DMS 273 (cell line): ENCODE measurements around the gene CCR5AS.
A peak's percentile ranks its signal among the peaks of the same experiment; 100 is the strongest.
"Not testable (repeated sequence)": the region's sequence is repeated elsewhere in the genome, so short reads cannot be mapped to it uniquely, and the experiment has no call there.

ENCODE experiments used
- DNase-seq: peaks from one replicate; lab custom pipeline; 2025; ENCODE audit not compliant: unreplicated experiment; lab: John Stamatoyannopoulos, UW

The CCR5AS gene

DNA sequence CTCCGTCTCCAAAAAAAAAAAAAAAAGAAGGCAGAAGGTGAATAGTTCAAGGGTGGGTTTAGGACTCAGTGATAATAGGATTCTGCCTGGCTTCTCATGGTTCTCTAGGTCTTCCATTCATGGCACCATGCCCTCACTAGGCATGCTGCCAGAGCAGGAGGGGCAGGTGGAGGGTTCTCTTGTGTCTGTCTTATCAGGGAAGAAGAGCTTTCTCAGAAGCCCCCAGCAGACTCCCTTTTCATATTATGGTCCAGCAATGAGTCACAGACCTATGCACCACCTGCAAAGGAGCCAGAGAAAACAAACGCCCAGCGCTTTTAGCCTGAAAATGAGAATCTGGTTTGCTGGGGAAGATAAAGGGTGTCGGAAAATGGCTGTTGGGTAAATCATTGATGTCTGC is 50.0 kb downstream of the CCR5AS start:
- DNase-seq: peak; percentile 3

DNA sequence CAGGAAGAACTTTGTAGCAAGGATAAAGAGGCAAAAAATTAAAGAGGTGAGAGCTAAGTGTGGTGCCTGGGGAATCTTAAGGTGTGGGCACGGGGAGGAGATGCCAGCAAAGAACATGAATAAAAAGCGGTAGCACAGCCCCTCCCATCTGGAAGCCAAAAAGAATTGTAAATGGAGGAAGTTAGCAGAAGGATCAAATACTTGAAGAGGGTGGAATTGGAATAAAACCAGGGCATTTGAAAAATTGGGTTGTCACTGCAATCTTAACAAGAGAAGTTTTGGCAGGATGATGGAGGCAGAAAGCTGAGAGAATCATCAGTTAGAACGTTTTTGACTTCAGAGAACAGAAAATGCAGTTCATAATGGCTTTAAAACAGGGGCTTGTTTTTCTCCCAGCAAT is 50.6 kb downstream of the CCR5AS start:
- no peak for DNase-seq

DNA sequence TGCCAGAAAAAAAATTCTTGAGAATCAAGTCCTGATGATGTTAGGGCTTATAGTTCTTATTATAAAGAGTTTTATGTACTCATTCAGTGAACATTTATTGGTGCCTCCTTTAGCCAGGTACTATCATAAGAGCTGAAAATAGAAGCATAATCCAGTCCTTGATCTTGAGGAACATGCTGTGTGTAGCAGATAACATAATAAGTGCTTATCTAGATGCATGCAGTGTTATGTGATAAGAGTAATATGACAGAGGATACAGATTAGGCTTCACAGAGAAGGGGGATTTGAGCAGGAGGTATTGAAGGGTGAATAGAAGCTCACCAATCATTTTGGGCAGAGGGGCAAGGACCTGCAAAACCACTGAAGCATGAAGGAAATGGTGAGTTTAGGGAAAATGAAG is 51.9 kb downstream of the CCR5AS start:
- no peak for DNase-seq

DNA sequence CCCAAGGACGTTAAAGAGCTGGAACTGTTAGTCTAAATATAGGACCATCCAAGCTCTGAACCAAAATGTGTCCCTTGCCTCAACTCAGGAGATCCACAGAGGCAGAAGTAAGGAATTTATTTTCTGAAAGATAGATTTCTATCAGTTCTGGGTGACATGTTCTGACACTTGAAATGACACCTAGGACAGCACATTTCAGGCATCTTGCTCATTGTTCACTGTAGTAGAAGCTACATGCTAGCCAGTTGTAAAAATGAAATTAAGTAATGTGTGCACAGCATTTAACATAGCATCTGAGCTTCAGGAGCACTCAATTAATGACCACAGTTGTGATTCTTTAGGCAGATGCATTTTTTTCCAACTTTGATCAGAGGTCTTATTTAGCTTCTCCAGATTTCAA is 52.4 kb downstream of the CCR5AS start:
- no peak for DNase-seq

DNA sequence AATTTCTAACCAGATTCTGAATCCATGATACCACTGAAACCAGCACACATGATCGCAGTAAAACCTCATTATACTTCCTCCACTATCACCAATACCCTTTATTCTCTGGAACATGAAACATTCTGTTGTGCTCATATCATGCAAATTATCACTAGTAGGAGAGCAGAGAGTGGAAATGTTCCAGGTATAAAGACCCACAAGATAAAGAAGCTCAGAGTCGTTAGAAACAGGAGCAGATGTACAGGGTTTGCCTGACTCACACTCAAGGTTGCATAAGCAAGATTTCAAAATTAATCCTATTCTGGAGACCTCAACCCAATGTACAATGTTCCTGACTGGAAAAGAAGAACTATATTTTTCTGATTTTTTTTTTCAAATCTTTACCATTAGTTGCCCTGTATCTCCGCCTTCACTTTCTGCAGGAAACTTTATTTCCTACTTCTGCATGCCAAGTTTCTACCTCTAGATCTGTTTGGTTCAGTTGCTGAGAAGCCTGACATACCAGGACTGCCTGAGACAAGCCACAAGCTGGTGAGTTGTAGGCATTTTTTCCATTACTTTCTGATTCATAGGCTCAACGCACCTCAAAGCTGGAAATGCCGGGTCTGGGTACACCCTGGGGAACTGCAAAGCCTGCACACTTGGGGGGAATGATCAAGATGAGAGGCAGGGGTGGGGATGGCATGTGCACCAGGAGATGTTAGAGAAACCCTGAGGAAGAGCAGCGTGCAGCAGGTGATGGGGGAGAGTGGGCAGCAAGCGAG is 53.0 kb downstream of the CCR5AS start, which contains the start of gene CCR2:
CCR2 (plus strand) TSS at position 465 of the 764 bp plus-strand sequence. CDS start 3,417 bp downstream, outside the sequence.
- DNase-seq: no peak

DNA sequence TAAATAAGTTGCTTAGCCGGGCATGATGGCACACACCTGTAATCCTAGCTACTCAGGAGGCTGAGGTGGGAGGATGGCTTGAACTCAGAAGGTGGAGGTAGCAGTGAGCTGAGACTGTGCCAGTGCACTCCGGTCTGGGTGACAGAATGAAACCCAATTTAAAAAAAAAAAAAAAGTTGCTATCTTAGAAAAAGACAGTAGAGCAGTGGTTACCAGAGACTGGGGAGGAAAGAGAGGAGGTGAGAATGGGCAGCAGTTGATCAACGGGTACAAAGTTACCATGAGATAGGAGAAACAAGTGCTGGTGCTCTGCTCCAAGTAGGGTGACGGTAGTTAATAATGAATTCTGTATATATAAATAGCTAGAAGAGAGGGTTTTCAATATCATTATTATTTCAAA is 53.8 kb downstream of the CCR5AS start:
- DNase-seq: no peak

DNA sequence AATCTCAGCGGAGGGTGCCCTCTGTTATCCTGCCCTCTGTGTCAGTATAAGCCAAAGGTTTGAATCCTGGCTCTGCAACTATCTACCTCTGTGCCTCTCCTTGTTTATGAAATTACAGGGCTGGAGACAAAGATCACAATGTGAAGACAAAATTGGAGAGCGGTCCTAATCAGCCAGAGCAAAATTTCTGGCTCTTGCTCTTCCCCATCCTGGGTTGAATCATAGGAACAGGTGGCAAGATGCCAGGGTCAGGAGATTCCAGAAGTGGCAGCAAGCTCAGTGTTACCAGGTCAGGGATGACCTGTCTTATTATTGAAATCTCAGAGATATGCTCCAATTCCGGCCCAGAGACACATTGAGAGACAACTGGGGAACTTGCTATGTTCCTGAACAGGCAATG is 55.2 kb downstream of the CCR5AS start:
- DNase-seq: no peak

DNA sequence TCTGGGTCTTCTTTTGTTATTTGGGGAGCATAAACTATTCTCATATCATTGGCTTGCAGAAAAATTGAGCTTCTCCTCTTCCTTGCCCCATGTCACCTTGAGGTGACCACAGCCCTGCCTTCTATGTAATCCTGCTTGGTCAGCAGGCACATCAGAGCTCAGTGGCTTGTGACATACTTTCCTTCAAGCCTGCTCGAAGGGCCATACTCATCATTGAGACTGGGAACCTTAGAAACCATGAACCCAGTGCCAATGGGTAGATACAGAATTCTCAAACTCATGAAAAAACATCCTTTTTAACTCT is 56.7 kb downstream of the CCR5AS start:
- no peak for DNase-seq

DNA sequence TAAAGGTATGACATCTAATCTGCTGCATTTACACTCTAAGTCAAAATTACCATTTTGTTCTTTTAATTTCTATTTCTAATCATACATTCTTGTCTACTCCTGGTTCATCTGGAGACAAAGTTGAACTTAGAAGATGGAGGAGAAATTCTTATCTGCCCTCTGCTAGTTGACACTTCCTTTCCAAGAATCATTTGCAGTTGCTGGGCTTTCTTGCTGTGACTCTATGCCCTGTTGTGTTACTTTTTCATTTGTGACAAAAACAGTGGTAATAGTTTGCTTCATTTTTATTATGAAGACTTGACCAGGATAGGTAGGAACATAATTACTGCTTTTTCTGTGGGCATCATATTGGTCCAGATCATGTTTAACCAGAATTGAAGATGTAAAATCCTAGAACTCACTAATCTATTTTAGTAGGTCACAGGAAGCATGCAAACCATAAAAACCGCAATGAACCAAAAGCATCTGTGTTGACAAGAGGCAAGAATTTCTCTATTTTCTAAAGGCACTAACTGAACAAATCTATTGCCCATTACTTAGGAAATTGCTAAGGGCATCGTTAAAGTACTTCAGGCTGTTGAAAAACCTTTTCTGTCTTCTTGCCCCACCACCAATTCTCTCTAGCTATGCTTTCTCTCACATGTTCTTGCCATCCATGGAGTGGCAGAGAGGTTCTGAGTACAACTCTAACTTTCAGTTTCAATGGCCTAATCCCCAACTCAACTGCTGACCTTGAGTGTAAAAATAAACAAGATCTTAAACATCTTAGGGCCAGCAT is 57.2 kb downstream of the CCR5AS start:
- DNase-seq: no peak

DNA sequence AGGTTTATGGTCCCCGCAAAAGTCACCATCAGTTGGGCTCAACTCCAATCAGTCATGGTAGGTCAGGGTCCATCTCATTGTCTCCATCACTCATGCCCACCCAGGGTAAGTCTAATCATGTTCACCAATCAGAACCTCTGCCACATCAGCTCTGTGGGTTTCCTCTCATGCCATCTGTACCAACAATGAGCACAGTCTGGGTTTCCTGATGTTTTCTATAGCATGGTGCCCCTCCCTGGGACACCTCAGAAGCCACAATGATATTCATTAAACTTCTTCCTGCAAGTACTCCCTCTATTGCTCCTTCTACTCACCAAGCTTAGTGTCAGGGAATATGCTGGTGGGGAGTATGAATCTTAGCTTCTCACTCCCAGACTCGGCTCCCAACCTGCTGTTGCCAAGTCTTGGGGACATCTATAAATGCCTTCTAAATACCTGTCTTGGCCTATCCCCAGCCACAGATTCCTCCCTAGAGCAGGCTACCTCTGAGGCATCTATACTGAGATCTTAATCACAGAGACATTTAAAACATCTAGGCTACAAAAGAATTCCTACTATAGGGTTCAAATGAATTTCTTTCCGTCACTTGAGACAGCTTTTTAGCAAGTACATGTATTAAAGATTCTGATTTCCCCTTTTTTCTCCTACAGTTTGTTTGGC is 57.9 kb downstream of the CCR5AS start:
- no peak for DNase-seq

DNA sequence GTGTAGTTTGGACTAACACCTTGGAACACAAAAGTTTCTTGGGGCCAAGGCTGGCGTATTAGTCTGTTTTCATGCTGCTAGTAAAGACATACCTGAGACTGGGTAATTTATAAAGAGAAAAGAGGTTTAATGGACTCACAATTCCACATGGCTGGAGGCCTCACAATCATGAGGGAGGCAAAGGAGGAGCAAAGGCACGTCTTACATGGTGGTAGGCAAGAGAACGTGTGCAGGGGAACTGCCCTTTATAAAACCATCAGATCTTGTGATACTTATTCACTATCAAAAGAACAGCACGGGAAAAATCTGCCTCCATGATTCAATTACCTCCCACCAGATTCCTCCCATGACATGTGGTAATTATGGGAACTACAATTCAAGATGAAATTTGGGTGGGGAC is 62.4 kb downstream of the CCR5AS start:
- DNase-seq: no peak

DNA sequence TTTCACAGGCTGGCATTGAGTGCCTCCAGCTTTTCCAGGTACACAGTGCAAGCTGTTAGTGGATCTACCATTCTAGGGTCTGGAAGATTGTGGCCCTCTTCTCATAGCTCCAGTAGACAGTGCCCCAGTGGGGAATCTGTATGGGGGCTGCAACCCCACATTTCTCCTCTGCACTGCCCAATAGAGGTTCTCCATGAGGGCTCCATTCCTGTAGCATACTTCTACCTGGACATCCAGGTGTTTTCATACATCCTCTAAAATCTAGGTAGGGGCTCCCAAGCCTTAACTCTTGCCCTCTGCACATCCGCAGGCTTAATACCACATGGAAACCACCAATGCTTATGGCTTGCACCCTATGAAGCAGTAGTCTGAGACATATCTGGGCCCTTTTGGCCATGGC is 68.0 kb downstream of the CCR5AS start:
- no peak for DNase-seq

DNA sequence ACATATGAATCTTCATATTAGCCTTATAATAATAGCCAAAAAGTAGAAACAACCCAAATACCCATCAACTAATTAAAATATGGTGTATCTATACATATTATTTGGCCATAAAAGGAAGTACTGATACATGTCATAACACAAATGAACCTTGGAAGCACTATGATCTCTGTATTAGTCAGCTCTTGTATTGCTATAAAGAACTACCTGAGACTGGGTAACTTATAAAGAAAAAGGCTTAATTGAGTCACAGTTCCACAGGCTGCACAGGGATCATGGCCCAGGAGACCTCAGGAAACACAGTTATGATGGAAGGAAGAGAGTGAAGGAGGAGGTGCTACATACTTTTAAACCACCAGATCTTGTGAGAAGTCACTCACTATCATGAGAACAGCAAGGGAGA is 69.0 kb downstream of the CCR5AS start:
- DNase-seq: no peak

DNA sequence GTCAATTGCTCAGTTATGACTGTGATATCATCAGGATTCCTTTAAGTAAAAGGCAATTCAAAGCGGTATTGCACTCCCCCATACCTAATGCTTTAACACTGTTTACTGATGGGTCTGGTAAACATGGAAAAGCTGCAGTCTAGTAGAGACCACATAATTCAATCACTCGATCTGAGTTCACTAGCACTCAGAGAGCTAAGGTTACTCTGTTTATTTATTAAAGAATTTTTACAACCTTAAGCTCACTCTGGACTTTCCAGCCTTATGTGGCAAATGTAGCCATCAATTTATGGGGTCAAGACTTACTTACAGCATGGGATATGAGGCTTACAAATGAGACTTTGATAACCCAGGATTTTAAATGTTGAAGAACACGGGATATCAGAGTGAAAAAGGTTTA is 71.3 kb downstream of the CCR5AS start:
- DNase-seq: no peak

DNA sequence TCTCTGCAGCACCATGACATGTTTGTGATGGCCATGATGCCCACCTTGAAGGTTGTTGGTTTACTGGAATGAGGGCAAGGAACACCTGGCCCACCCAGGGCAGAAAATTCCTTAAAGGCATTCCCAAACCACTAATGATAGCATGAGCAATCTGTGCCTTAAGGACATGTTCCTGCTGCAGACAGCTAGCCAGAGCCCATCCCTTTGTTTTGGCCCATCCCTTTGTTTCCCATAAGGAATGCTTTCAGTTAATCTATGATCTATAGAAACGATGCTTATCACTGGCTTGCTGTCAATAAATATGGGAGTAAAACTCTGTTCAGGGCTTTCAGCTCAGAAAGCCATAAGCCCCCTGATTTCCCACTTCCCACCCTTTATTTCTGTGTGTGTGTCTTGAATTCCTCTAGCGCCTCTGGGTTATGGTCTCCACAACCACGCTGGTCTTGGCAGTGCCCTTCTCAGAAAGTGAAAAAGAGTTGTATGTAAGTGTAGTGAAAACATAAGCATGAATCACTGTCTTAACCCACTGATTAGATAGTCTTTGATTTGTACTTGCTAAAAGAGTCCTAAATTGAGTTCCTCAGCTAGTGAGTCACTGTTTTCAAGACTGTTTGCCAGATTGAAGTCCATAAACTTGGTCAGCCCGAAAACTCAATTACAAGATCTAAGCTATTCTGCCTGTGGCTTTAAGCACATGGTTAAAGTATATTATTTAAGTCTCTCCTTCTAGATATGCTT is 72.0 kb downstream of the CCR5AS start:
- DNase-seq: no peak

DNA sequence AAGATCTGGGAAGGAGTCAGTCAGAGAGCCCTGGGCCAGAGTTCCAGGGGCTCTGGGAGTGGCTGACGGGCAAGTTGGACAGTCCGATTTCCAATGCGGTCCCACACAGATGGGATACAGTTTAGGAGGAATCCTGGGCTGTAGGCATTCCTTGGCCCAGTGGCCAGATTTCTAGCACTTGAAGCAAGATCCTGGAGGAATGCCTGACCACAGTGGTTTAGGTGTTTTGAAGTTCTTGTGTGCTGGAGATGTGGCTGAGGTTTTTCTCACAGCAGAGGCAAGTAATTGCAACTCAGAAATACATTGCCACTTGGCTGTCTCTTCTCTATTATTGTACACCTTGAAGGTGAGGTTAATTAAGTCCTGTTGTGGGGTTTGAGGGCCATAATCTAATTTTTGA is 76.2 kb downstream of the CCR5AS start:
- not testable (repeated sequence) for DNase-seq

DNA sequence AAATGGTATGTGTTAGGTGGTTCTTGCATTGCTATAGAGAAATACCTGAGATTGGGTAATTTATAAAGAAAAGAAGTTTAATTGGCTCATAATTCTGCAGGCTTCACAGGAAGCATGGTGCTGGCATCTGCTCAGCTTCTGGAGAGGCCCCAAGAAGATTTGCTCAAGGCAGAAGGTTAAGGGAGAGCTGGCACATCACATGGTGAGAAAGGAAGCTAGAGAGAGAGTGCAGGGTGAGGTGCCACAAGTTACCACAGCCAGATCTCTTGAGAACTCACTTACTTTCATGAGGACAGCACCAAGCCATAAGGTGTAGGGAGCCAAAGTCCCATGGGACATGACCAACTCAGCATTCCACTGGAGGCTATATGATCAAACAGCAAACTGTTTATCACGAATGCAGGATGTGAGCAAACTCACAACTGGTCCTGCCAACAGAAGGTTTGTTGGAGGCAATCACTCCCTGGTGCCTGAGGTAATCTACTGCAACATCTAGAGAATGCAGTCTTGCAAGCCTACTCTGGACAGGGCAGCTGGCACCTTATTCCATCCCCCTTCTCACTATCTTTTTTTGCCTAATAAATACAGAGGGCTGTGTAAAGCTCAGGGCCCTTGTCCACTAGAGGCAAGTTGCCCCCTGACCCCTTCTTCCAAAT is 81.1 kb downstream of the CCR5AS start:
- no peak for DNase-seq

DNA sequence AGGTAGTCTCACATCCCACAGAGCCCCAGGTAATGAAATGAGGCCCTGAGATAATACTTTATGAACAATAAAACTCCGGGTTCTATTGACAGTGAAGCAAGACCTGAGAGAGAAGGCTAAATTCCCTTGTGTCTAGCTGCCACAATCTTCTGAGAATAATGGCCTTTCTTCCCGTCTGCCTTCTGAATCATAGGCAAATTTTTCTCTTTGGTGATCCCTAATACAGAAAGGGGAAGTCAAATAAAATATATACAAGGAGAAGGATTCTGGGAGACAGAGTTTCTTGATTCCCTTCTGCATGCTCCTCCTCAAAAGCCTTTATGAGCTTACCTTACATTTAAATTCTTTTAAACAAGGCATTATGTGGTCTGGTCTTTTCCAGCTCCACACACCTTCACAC is 82.8 kb downstream of the CCR5AS start:
- no peak for DNase-seq

DNA sequence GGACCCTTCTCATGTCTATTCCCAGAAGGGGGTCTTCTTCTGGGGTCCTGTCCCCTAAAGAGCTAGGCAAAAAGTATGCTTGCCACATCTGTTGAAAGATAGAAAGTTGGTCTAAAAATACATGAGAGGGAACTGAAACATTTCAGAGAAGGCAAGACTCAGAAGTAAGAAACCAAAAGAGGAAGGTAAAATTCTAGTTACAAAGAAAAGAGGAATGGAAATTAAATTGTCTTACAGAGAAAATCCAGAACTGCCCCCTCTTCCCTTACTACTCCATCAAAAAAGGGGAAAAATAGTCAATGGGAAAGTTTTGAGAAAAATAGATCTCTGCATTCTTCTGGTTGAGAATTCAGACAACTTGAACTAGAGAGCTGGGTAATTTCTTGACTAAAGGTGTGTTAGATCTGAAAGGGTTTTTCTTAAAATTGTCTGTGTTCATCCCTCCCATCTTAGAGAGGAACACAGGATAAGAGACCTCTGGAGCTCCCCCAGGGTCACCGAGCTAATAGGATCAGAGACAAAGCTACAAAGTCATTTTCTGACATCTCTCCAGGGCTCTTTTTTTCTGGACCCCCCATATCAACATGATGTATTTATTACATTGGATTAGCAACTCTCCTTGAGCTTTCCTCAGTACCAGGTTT is 85.3 kb downstream of the CCR5AS start:
- no peak for DNase-seq

DNA sequence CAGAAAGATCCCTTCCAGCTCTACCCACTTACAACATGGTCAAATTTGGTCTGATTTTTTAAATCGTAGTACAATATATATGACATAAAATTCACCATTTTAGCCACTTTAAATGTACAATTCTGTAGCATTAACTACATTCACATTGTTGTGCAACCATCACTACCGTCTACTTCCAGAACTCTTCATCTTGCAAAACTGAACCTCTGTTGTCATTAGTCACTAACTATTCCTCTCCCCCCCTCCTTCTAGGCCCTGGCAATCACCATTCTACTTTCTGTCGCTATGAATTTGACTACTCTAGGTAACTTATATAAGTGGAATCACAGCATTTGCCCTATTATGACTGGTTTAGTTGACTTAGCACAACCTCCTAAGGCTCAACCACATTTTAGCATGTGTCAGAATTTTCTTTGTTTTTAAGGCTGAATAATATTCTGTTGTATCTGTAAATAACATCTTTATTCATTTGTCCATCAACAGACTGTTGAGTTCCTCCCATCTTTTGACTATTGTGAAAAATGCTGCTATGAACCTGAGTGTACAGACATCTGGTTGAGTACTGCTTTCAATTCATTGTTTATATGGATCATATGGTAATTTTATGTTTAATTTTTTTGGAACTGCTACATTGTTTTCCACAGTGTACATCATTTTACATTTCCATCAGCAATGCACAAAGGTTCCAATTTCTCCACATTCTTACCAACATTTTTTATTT is 88.5 kb downstream of the CCR5AS start:
- no peak for DNase-seq
